ENCODE measurements around the gene TEX53.

GRCh38 chr9:114643001-114643400, 14.6 kb downstream of the TEX53 start:
- TF ChIP-seq SUZ12 (IDR thresholded peaks at IDR 0.05; ENCODE audit: extremely low read depth, insufficient read depth, insufficient read length) (no peak), YY1 (IDR thresholded peaks at IDR 0.05; ENCODE audit: insufficient read depth, insufficient read length) (no peak)

All from NT2/D1 (cell line).